DOHH2 (cell line): Measurements from ENCODE around the gene CD109.

Source experiments
- CTCF ChIP-seq: fragments of 200-600 bp; sonication (generic); IDR thresholded peaks from one replicate; pipeline ENCODE4 v1.5.1; 2014; ENCODE audit warnings: antibody characterized with exemption, mild to moderate bottlenecking, low read depth, low read length; ENCODE audit not compliant: poor library complexity, severe bottlenecking
- EZH2phosphoT487 ChIP-seq: fragments of 200-600 bp; sonication (generic); IDR thresholded peaks from 2 replicates; pipeline ENCODE4 v1.6.1; 2017; ENCODE audit warnings: borderline replicate concordance, mild to moderate bottlenecking, antibody characterized with exemption, low read length, moderate library complexity, mixed read lengths

GRCh38 chr6:73657201-73657600, 38.8 kb upstream of the CD109 start:
- no peak for TF ChIP-seq CTCF
- TF ChIP-seq EZH2phosphoT487: no peak
